Parathyroid adenoma (tissue), 2 donors: ENCODE measurements around the gene GANC.

Experiments used
- H2AFZ ChIP-seq: fragments of 300-600 bp; sonication (generic); one replicate; pipeline ENCODE4 v1.7.0; 2017; ENCODE audit warnings: antibody characterized with exemption, mild to moderate bottlenecking
- H3K27ac ChIP-seq: fragments of 300-600 bp; sonication (generic); one replicate; pipeline ENCODE4 v1.7.0; 2017
- H3K27me3 ChIP-seq: fragments of 300-600 bp; sonication (generic); one replicate; pipeline ENCODE4 v1.7.0; 2017; ENCODE audit warnings: low read length; ENCODE audit not compliant: control insufficient read depth, insufficient read depth
- H3K36me3 ChIP-seq: fragments of 300-600 bp; sonication (generic); one replicate; pipeline ENCODE4 v1.7.0; 2017; ENCODE audit warnings: low read length; ENCODE audit not compliant: control insufficient read depth, insufficient read depth
- H3K4me1 ChIP-seq: fragments of 300-600 bp; sonication (generic); one replicate; pipeline ENCODE4 v1.7.0; 2017; ENCODE audit warnings: control low read depth
- H3K4me2 ChIP-seq: fragments of 300-600 bp; sonication (generic); one replicate; pipeline ENCODE4 v1.7.0; 2017; ENCODE audit warnings: low read length
- H3K4me3 ChIP-seq: fragments of 300-600 bp; sonication (generic); one replicate; pipeline ENCODE4 v1.7.0; 2017; ENCODE audit warnings: low read depth, low read length
- H3K79me2 ChIP-seq: fragments of 300-600 bp; sonication (generic); one replicate; pipeline ENCODE4 v1.7.0; 2017; ENCODE audit warnings: control low read depth
- H3K9ac ChIP-seq: fragments of 300-600 bp; sonication (generic); one replicate; pipeline ENCODE4 v1.7.0; 2017; ENCODE audit warnings: mild to moderate bottlenecking
- H3K9me3 ChIP-seq: fragments of 300-600 bp; sonication (generic); one replicate; pipeline ENCODE4 v1.7.0; 2017; ENCODE audit warnings: low read length; ENCODE audit not compliant: control insufficient read depth
- TF ChIP-seq, protein P1 (sequence below): fragments of 300-600 bp; sonication (generic); IDR thresholded peaks from one replicate; pipeline ENCODE4 v1.7.0; 2017; ENCODE audit warnings: antibody characterized with exemption, mild to moderate bottlenecking
- donor health status: primary hyperparathyroidism.

Gene GANC

DNA sequence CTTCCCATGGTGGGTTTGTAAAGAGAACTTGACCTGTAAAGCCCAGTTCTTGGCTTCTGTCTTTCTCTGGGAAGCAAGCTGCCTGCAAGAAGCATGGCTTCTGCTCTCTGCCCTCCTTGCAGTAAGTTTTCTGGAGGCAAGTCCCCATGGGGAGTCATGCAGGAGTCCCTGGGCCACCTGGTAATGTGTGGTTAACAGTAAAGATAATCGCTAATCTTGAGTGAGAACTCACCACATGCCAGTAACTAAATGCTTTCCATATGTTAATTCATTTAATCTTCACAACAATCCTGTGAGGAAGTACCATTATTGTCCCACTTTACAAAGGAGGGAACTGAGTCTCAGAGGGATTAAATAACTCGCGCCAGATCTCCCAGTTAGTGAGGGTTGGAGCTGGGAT, 90.5 kb downstream of the GANC start:
- Histone ChIP-seq H3K27ac (no peak overlapping the region), H3K4me3 (no peak overlapping the region)

DNA sequence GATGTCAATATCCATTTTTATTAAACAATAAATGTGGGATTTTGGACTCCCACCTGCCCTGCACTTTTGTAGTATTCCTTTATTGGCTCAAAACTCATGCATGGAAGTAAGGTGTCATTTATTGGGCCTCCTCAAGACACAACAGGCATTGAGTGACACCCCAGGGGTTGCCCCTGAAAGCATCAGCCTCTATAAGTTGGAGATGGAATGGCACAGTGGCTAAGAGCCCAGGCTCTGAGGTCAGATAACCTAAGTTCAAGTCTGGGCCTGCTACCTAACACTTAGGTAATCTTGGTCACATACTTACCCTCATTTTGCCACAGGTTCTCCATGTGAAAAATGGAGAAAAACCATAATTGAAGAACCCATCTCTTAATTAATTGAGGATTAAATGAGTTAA, 90.9 kb downstream of the GANC start:
- Histone ChIP-seq H3K9ac (no peak overlapping the region), H3K27ac (no peak overlapping the region), H3K36me3 (no peaks in the 10 kb centered on the region), H3K4me2 (no peak overlapping the region), H3K4me3 (no peak overlapping the region), H3K9me3 (no peaks in the 10 kb centered on the region), H3K27me3 (no peaks in the 10 kb centered on the region), H2AFZ (no peak overlapping the region), H3K79me2 (no peaks in the 10 kb centered on the region), H3K4me1 (no peaks in the 10 kb centered on the region)
- TF ChIP-seq, protein P1, sequence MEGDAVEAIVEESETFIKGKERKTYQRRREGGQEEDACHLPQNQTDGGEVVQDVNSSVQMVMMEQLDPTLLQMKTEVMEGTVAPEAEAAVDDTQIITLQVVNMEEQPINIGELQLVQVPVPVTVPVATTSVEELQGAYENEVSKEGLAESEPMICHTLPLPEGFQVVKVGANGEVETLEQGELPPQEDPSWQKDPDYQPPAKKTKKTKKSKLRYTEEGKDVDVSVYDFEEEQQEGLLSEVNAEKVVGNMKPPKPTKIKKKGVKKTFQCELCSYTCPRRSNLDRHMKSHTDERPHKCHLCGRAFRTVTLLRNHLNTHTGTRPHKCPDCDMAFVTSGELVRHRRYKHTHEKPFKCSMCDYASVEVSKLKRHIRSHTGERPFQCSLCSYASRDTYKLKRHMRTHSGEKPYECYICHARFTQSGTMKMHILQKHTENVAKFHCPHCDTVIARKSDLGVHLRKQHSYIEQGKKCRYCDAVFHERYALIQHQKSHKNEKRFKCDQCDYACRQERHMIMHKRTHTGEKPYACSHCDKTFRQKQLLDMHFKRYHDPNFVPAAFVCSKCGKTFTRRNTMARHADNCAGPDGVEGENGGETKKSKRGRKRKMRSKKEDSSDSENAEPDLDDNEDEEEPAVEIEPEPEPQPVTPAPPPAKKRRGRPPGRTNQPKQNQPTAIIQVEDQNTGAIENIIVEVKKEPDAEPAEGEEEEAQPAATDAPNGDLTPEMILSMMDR, result no peak

More for the DNA sequence above, 90.5 kb downstream of the GANC start:
- TF ChIP-seq, protein P1, result no peak
- H3K79me2 ChIP-seq, result no peaks in the 10 kb centered on the region
- no peak overlapping the region for H2AFZ ChIP-seq
- H3K4me1 ChIP-seq, result no peaks in the 10 kb centered on the region
- H3K27me3 ChIP-seq, result no peaks in the 10 kb centered on the region
- no peaks in the 10 kb centered on the region for H3K9me3 ChIP-seq
- no peaks in the 10 kb centered on the region for H3K36me3 ChIP-seq
- no peak overlapping the region for H3K4me2 ChIP-seq
- H3K9ac ChIP-seq, result no peak overlapping the region

DNA sequence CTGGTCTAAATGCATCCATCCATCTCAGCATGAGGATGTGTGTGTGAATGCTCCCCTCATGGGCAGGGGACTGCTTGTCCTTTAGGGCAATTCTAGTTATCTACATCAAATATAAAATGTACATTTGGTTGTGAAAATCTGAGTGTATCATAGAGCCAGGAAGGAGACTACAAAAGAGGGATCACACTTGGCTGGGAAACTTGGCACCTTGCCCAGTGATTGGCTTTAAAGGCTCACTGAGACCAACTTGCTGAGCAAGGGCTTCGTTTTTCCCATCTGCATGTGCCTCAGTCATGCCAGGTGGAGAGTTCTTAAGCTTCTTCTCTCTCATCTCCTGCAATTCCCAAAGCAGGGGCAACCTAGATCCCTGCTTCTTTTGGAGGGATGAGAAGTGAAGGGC, 91.5 kb downstream of the GANC start:
- H3K27ac ChIP-seq, result no peak overlapping the region

DNA sequence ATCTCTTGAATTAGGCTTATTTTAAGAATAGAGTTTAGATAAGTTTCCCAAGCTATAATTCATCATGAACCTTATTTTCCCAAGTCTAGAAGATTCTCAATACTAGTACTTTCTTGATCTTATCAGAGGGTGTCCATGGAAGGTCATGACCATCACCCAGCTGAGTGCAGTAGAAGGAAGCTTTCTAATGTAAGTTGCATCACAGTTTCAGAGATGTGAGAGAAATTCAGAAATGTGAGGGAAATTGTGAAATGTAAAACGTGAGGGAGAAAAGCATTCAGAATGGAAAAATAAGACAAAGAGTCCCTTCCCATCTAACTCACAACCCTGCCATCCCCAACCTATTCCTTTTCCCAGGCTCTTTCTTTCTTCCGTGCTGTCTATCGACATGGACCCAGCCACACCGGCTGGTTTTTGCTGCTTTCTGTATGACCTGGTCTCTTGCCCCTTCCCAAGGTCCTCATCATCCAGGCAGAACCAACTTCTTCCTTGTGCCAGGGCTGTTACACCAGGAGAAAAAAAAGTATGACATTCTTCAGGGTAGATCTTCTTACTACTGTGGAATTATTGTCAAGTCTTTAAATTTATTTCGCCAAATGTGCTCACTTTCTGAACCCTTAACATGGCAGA, 93.0 kb downstream of the GANC start:
- Histone ChIP-seq H3K36me3 (no peaks in the 10 kb centered on the region), H3K79me2 (no peaks in the 10 kb centered on the region), H3K9me3 (no peaks in the 10 kb centered on the region), H3K4me1 (no peaks in the 10 kb centered on the region), H3K27ac (no peak overlapping the region), H3K4me2 (no peak overlapping the region), H3K4me3 (no peak overlapping the region), H3K9ac (no peak overlapping the region), H3K27me3 (no peaks in the 10 kb centered on the region), H2AFZ (no peak overlapping the region)
- TF ChIP-seq, protein P1, result no peak

More for the DNA sequence above, 91.5 kb downstream of the GANC start:
- H3K9ac ChIP-seq, result no peak overlapping the region
- TF ChIP-seq, protein P1, result no peak
- no peaks in the 10 kb centered on the region for H3K9me3 ChIP-seq
- H3K4me2 ChIP-seq, result no peak overlapping the region
- no peak overlapping the region for H3K4me3 ChIP-seq
- no peaks in the 10 kb centered on the region for H3K4me1 ChIP-seq
- H2AFZ ChIP-seq, result no peak overlapping the region
- no peaks in the 10 kb centered on the region for H3K79me2 ChIP-seq
- no peaks in the 10 kb centered on the region for H3K27me3 ChIP-seq
- H3K36me3 ChIP-seq, result no peaks in the 10 kb centered on the region

DNA sequence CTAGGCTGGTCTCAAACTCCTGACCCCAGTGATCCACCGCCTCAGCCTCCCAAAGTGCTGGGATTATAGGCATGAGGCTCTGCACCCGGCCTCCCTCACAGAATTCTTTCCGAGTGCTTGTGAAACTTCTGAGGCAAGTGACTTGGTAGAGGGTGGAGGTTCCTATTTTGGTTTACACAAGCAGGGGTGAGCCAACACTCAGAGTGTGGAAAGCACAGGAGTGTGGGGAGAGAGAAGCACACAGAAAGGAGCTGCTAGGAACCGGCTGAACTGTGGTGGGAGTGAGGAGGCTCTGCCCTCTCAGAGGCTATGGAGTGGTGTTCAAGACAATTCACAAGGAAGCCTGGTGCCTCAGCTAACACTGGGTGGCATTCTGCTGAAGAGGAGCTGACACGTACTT, 94.0 kb downstream of the GANC start:
- TF ChIP-seq, protein P1, result no peak
- H3K27ac ChIP-seq, result no peak overlapping the region
- H3K36me3 ChIP-seq, result no peaks in the 10 kb centered on the region
- no peak overlapping the region for H3K9ac ChIP-seq
- H3K9me3 ChIP-seq, result no peaks in the 10 kb centered on the region
- no peak overlapping the region for H3K4me2 ChIP-seq
- no peaks in the 10 kb centered on the region for H3K27me3 ChIP-seq
- H3K4me3 ChIP-seq, result no peak overlapping the region
- no peaks in the 10 kb centered on the region for H3K79me2 ChIP-seq
- H3K4me1 ChIP-seq, result no peaks in the 10 kb centered on the region
- H2AFZ ChIP-seq, result no peak overlapping the region
